GM21515 (cell line): Measurements from ENCODE around the gene PCDHGB5.

ENCODE experiments used
- ATAC-seq: cut with Tn5 transposase; IDR thresholded peaks from one replicate; pipeline ENCODE4 v1.9.1; 2021; ENCODE audit not compliant: unreplicated experiment

Gene PCDHGB5

DNA sequence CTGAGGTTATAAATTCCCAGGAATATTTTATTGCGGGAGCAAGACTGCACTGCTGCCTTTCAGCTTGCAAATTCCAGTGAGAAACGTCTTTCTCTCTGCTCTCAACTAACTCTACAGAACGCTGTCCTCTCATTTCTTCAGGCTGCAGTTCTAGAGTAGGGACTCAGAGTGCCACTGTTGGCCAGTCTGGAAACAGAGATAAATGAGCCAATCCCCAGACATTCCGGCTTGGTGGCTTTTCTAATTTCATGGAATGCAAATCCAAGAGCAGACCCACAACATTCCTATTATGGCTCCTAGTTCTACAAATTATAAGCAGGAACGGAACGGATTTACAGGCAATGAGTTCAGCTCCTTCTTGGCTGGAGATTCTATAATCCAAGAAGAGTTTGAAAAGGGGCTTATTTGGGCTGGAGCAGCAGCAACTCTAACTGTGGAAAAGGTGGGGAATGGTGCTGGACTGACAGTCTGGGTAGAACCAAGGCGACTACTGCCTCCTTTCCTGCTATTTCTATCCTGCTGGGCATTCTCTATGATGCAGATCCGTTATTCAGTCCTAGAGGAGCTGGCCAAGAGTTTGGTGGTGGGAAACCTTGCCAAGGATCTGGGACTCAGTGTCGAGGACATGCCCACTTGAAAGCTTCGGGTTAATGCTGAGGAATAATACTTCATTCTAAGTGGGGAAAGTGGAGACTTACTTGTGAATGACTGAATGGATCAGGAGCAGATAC, 41.8 kb downstream of the PCDHGB5 start:
- no peak for ATAC-seq

DNA sequence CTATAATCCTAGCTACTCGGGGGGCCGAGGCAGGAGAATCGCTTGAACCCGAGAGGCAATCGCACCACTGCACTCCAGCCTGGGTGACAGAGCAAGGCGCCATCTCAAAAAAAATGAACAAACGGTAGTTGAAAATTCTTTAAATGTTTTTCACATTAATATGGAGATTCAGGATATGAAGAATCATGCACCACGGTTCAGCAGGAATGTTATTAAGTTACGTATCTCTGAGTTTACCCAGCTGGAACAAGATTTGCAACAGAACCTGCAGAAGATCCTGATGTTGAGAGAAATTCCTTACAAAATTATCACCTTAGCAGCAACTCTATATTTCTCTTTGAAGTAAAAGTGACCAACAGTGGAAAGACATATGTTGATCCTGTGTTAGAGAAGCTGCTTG, 42.6 kb downstream of the PCDHGB5 start:
- ATAC-seq: no peak

DNA sequence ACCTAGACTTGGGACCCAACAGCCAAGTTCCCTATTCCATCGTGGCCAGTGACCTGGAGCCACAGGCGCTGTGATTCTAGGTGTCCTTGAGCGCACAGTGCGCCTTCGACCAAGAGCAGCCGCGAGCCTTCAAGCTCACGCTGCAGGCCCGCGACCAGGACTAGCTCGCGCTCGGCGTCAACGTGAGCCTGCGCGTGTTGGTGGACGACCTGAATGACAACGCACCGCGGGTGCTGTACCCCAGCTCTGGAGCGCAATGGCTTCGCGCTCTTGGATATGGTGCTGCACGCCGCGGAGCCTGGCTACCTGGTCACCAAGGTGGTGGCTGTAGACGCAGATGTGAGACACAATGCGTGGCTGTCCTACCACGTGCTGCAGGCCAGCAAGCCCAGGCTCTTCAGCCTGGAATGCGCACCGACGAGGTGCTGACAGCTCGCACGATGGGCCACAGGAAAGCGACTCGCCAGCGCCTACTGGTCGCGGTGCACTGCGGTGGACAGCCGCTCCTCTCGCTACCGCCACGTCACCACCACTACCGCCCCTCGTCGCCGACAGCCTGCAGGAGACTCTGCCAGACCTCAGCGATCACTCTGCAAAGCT, 43.9 kb downstream of the PCDHGB5 start:
- ATAC-seq: no peak
